ENCODE measurements around the gene SIVA1. TPM values are rescaled to one million over a fixed set of nuclear protein-coding genes. Genes with fewer than 3 reads are reported as not detected.

The SIVA1 gene
- total RNA-seq, 1 experiment from 2014 or later = 128 TPM

DNA sequence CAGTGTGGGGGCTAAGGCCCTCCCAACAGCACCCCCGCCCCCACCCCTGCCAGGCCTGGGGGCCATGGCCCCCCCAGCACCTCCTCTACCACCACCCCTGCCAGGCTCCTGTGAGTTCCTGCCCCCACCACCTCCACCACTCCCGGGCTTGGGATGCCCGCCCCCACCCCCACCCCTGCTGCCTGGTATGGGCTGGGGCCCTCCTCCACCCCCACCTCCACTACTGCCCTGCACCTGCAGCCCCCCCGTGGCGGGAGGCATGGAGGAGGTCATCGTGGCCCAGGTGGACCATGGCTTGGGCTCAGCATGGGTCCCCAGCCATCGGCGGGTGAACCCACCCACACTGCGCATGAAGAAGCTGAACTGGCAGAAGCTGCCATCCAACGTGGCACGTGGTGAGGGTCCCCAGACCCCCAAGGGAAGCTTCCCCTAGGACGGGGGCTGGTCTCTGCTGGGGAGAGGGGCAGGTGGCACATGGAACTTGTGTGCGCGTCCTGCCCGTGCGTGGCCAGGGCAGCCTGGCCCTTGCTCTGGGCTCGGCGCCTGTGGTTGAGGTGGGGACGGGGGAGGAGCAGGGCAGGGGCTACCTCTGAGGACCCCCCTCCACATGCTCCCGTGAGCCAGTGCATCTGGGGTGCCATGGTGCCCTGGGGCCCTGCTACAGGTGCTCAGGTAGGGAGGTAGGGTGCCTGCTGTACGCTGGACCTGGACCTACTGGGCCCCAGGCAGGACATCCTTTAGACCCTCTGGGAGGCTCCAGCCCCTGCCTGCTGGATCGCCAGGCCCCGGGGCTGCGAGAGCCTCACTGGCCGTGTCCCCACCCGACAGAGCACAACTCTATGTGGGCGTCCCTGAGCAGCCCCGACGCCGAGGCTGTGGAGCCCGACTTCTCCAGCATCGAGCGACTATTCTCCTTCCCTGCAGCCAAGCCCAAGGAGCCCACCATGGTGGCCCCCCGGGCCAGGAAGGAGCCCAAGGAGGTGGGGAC lies 45.0 kb upstream of the SIVA1 start:
- Mint-ChIP-seq H3K9me3 (peaks cover 8% of the 10 kb centered on the region), H3K4me3 (no peak overlapping the region), H3K4me1 (peaks cover 3% of the 10 kb centered on the region; the same call in 1 of the 2 replicates), H3K27me3 (ENCODE audit: low read depth) (no peaks in the 10 kb centered on the region), H3K27ac (no peak overlapping the region), H3K36me3 (peaks cover 28% of the 10 kb centered on the region)
- ATAC-seq (peak; percentile 3; the same call in 1 of the 2 replicates), DNase-seq (ENCODE audit: low spot score) (no peak)
- TF ChIP-seq ZNF121 (CRISPR knock-in tag; IDR thresholded peaks at IDR 0.05) = peak; percentile 56; the same call in 1 of the 2 replicates
- TF ChIP-seq, protein P1, sequence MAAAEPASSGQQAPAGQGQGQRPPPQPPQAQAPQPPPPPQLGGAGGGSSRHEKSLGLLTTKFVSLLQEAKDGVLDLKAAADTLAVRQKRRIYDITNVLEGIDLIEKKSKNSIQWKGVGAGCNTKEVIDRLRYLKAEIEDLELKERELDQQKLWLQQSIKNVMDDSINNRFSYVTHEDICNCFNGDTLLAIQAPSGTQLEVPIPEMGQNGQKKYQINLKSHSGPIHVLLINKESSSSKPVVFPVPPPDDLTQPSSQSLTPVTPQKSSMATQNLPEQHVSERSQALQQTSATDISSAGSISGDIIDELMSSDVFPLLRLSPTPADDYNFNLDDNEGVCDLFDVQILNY (CRISPR knock-in tag; IDR thresholded peaks at IDR 0.05) = no peak
- no peak for TF ChIP-seq JAZF1 (CRISPR knock-in tag; IDR thresholded peaks at IDR 0.05)
- TF ChIP-seq, protein P2, sequence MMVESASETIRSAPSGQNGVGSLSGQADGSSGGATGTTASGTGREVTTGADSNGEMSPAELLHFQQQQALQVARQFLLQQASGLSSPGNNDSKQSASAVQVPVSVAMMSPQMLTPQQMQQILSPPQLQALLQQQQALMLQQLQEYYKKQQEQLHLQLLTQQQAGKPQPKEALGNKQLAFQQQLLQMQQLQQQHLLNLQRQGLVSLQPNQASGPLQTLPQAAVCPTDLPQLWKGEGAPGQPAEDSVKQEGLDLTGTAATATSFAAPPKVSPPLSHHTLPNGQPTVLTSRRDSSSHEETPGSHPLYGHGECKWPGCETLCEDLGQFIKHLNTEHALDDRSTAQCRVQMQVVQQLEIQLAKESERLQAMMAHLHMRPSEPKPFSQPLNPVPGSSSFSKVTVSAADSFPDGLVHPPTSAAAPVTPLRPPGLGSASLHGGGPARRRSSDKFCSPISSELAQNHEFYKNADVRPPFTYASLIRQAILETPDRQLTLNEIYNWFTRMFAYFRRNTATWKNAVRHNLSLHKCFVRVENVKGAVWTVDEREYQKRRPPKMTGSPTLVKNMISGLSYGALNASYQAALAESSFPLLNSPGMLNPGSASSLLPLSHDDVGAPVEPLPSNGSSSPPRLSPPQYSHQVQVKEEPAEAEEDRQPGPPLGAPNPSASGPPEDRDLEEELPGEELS (CRISPR knock-in tag; IDR thresholded peaks at IDR 0.05) = 0 out of 2 replicates have a peak, but pooled peaks have one; percentile 30
- ChIA-PET CTCF (interaction anchor here (0.6 to 3.1 kb wide), 17 partner anchors 8 to 1005 kb away, joined by 3 to 18 read pairs (median 5); no protein-coding TSS in a partner anchor), POLR2A (no interaction called here)

DNA sequence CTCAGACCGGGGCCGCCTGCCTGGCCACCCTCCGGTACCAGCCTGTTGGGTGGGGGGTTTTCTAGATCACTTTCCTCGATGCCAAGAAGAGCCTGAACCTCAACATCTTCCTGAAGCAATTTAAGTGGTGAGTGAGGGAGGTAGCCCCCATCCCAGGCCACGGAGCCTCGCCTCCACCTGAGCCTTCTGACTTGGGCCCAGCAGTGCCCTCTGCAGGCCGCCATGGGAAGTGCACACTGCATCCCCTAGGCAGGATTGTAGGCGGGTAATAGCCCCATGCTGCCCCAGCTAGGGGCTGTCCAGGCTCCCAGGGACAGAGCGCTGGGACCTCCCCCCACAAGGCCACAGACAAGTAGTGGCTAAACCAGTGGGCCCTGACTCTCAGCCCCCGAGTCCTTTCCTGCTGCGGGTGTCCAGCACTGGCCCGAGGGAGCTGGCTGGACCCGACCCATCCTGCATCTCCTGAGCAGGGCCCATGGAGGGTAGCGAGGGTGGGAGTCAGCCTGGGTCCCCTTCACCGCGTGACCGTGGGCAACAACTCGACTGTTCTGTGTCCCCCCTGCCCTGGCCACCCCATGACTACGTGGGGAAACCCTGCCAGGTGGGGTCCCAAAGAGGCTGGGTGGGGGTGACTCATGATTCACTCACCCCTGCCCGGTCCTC lies 44.2 kb upstream of the SIVA1 start:
- no peak overlapping the region for H3K27ac Mint-ChIP-seq

DNA sequence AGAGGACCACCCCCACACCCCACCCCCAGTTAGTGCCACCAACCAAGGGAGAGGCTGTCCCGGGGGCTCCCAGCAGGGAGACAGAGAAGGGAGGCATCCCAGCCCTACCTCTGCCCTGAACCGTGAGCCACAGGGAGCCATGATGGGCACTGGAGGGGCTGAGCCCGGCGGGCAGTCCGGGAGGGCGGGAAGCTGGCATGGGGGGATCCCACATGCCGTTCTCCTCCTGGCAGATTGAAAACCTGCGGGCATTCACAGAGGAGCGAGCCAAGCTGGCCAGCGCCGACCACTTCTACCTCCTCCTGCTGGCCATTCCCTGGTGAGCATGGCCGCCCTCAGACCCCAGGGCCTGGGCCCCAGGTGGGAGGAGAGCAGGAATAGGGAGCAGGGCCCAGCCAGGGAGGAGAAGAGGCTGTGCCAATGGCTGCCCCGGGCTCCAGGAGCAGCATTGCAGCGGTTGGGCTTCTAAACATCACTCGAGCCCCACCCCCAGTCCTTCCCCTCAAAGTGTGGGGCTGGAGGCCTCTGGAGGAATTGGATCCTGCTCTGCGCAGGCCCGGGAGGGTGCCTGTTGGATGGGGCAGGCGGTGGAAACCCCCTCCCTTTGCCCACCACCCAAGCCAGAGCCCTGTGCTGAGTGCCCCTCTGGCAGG lies 43.4 kb upstream of the SIVA1 start:
- H3K4me1 Mint-ChIP-seq = peaks cover 3% of the 10 kb centered on the region; the same call in 1 of the 2 replicates
- H3K9me3 Mint-ChIP-seq = peaks cover 1% of the 10 kb centered on the region; the same call in 1 of the 2 replicates
- ChIA-PET POLR2A (interaction anchor here (0.6 kb wide), 1 partner anchor 28 kb away, joined by 3 read pairs; no protein-coding TSS in a partner anchor), CTCF (interaction anchor here (0.7 to 3.1 kb wide), 17 partner anchors 9 to 61 kb away, joined by 3 to 18 read pairs (median 5); no protein-coding TSS in a partner anchor)
- no peak overlapping the region for H3K27ac Mint-ChIP-seq
- no peak for DNase-seq (ENCODE audit: low spot score)
- ATAC-seq = no peak
- peaks cover 14% of the 10 kb centered on the region for H3K36me3 Mint-ChIP-seq
- no peaks in the 10 kb centered on the region for H3K27me3 Mint-ChIP-seq (ENCODE audit: low read depth)
- no peak overlapping the region for H3K4me3 Mint-ChIP-seq
- TF ChIP-seq NR1H2 (CRISPR knock-in tag; IDR thresholded peaks at IDR 0.05) = no peak
- TF ChIP-seq ZNF219 (CRISPR knock-in tag; IDR thresholded peaks at IDR 0.05; ENCODE audit: borderline replicate concordance) = no peak
- TF ChIP-seq OVOL2 (CRISPR knock-in tag; IDR thresholded peaks at IDR 0.05; ENCODE audit: borderline replicate concordance) = no peak
- TF ChIP-seq, protein P3, sequence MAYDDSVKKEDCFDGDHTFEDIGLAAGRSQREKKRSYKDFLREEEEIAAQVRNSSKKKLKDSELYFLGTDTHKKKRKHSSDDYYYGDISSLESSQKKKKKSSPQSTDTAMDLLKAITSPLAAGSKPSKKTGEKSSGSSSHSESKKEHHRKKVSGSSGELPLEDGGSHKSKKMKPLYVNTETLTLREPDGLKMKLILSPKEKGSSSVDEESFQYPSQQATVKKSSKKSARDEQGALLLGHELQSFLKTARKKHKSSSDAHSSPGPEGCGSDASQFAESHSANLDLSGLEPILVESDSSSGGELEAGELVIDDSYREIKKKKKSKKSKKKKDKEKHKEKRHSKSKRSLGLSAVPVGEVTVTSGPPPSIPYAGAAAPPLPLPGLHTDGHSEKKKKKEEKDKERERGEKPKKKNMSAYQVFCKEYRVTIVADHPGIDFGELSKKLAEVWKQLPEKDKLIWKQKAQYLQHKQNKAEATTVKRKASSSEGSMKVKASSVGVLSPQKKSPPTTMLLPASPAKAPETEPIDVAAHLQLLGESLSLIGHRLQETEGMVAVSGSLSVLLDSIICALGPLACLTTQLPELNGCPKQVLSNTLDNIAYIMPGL (CRISPR knock-in tag; IDR thresholded peaks at IDR 0.05) = no peak
- TF ChIP-seq CREB1 (CRISPR knock-in tag; IDR thresholded peaks at IDR 0.05) = no peak
- TF ChIP-seq ZNF423 (CRISPR knock-in tag; IDR thresholded peaks at IDR 0.05) = no peak
- TF ChIP-seq ZNF121 (CRISPR knock-in tag; IDR thresholded peaks at IDR 0.05) = no peak
- no peak for TF ChIP-seq NFATC4 (CRISPR knock-in tag; IDR thresholded peaks at IDR 0.05)
- no peak for TF ChIP-seq NFYB (CRISPR knock-in tag; conservative IDR thresholded peaks at IDR 0.05; ENCODE audit: low read depth)
- TF ChIP-seq, protein P4, sequence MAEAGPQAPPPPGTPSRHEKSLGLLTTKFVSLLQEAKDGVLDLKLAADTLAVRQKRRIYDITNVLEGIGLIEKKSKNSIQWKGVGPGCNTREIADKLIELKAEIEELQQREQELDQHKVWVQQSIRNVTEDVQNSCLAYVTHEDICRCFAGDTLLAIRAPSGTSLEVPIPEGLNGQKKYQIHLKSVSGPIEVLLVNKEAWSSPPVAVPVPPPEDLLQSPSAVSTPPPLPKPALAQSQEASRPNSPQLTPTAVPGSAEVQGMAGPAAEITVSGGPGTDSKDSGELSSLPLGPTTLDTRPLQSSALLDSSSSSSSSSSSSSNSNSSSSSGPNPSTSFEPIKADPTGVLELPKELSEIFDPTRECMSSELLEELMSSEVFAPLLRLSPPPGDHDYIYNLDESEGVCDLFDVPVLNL (CRISPR knock-in tag; IDR thresholded peaks at IDR 0.05; ENCODE audit: borderline replicate concordance, low read depth) = no peak

More for the DNA sequence above, 44.2 kb upstream of the SIVA1 start:
- peaks cover 3% of the 10 kb centered on the region; the same call in 1 of the 2 replicates for H3K4me1 Mint-ChIP-seq
- CTCF ChIA-PET = interaction anchor here (0.7 to 3.1 kb wide), 17 partner anchors 9 to 62 kb away, joined by 3 to 18 read pairs (median 5); no protein-coding TSS in a partner anchor
- POLR2A ChIA-PET = interaction anchor here (0.6 kb wide), 1 partner anchor 27 kb away, joined by 3 read pairs; no protein-coding TSS in a partner anchor
- no peak overlapping the region for H3K4me3 Mint-ChIP-seq
- peak; percentile 90 for DNase-seq (ENCODE audit: low spot score)
- peaks cover 8% of the 10 kb centered on the region for H3K9me3 Mint-ChIP-seq
- peaks cover 21% of the 10 kb centered on the region for H3K36me3 Mint-ChIP-seq
- peak; percentile 60; the same call in 1 of the 2 replicates for TF ChIP-seq FOXP1 (CRISPR knock-in tag; IDR thresholded peaks at IDR 0.05; ENCODE audit: borderline replicate concordance)
- no peak for TF ChIP-seq NFYB (CRISPR knock-in tag; conservative IDR thresholded peaks at IDR 0.05; ENCODE audit: low read depth)
- TF ChIP-seq, protein P5, sequence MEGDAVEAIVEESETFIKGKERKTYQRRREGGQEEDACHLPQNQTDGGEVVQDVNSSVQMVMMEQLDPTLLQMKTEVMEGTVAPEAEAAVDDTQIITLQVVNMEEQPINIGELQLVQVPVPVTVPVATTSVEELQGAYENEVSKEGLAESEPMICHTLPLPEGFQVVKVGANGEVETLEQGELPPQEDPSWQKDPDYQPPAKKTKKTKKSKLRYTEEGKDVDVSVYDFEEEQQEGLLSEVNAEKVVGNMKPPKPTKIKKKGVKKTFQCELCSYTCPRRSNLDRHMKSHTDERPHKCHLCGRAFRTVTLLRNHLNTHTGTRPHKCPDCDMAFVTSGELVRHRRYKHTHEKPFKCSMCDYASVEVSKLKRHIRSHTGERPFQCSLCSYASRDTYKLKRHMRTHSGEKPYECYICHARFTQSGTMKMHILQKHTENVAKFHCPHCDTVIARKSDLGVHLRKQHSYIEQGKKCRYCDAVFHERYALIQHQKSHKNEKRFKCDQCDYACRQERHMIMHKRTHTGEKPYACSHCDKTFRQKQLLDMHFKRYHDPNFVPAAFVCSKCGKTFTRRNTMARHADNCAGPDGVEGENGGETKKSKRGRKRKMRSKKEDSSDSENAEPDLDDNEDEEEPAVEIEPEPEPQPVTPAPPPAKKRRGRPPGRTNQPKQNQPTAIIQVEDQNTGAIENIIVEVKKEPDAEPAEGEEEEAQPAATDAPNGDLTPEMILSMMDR (IDR thresholded peaks at IDR 0.05) = peak; percentile 98
- no peaks in the 10 kb centered on the region for H3K27me3 Mint-ChIP-seq (ENCODE audit: low read depth)
- ATAC-seq = peak; percentile 91
